ENCODE results near the gene LTN1. TPM values are rescaled to one million over a fixed set of nuclear protein-coding genes. Genes with fewer than 3 reads are reported as not detected.

LTN1 gene
- polyA plus RNA-seq, 3 donors, result 6.0 to 14.0 (median 11.7) TPM

GRCh38 chr21:29008367-29008766 lies 15.7 kb upstream of the LTN1 start:
- Mint-ChIP-seq H3K9me3 (peaks cover 0 to 4% (median 2%) of the 10 kb centered on the region in 7 donors), H3K27ac (no peak overlapping the region), H3K36me3 (peaks cover 8 to 18% of the 10 kb centered on the region in 2 donors), H3K4me3 (no peak overlapping the region), H3K4me1 (no peaks in the 10 kb centered on the region), H3K27me3 (ENCODE audit: low read depth in 3 of 3) (peaks cover 0 to 1% (median 0%) of the 10 kb centered on the region in 3 donors)
- WGBS (ENCODE audit: insufficient coverage), result 100% methylated on average over 1 of the region's 3 CpGs
- TF ChIP-seq CTCF (IDR thresholded peaks at IDR 0.05), result no peak
- Histone ChIP-seq H3K36me3 (replicated peaks in 1 of 2; ENCODE audit: control insufficient read depth in 1 of 2, insufficient read depth in 2 of 2, low read length in 2 of 2) (peaks cover 2 to 4% of the 10 kb centered on the region in 2 donors), H3K9ac (ENCODE audit: insufficient read depth, low read length, poor library complexity, severe bottlenecking) (no peak overlapping the region), H2AFZ (ENCODE audit: insufficient read depth, low read depth, low read length, poor library complexity, severe bottlenecking) (no peak overlapping the region), H3K4me3 (replicated peaks in 1 of 3; ENCODE audit: low read depth in 2 of 3, low read length in 3 of 3) (no peak overlapping the region), H3K4me1 (ENCODE audit: control insufficient read depth in 1 of 2, insufficient read depth in 2 of 2, low read length in 2 of 2) (peaks cover 2 to 3% of the 10 kb centered on the region in 2 donors), H3K27me3 (ENCODE audit: control insufficient read depth in 2 of 2, insufficient read depth in 2 of 2, low read length in 2 of 2) (no peaks in the 10 kb centered on the region), H3K4me2 (replicated peaks; ENCODE audit: extremely low read depth, low read length, poor library complexity, severe bottlenecking) (no peak overlapping the region), H3K79me2 (ENCODE audit: insufficient read depth, low read length) (no peaks in the 10 kb centered on the region), H4K20me1 (ENCODE audit: insufficient read depth, low read length) (no peaks in the 10 kb centered on the region), H3K27ac (ENCODE audit: low read depth in 1 of 2, low read length in 2 of 2) (no peak overlapping the region), H3K9me3 (replicated peaks in 1 of 2; ENCODE audit: control insufficient read depth in 1 of 2, insufficient read depth in 1 of 2, low read length in 2 of 2) (no peaks in the 10 kb centered on the region)
- DNase-seq, result no peak
- intact Hi-C loops (cut with micrococcal nuclease), result no loop called here

GRCh38 chr21:29007810-29008209 lies 15.1 kb upstream of the LTN1 start:
- H3K9me3 Mint-ChIP-seq, result peaks cover 0 to 4% (median 2%) of the 10 kb centered on the region in 7 donors
- Histone ChIP-seq H3K27ac (ENCODE audit: low read depth in 1 of 2, low read length in 2 of 2) (no peak overlapping the region), H3K79me2 (ENCODE audit: insufficient read depth, low read length) (no peaks in the 10 kb centered on the region), H3K9ac (ENCODE audit: insufficient read depth, low read length, poor library complexity, severe bottlenecking) (no peak overlapping the region), H4K20me1 (ENCODE audit: insufficient read depth, low read length) (no peaks in the 10 kb centered on the region), H2AFZ (ENCODE audit: insufficient read depth, low read depth, low read length, poor library complexity, severe bottlenecking) (no peak overlapping the region), H3K4me3 (replicated peaks in 1 of 3; ENCODE audit: low read depth in 2 of 3, low read length in 3 of 3) (no peak overlapping the region), H3K4me2 (replicated peaks; ENCODE audit: extremely low read depth, low read length, poor library complexity, severe bottlenecking) (no peak overlapping the region), H3K36me3 (replicated peaks in 1 of 2; ENCODE audit: control insufficient read depth in 1 of 2, insufficient read depth in 2 of 2, low read length in 2 of 2) (peaks cover 2 to 4% of the 10 kb centered on the region in 2 donors), H3K4me1 (ENCODE audit: control insufficient read depth in 1 of 2, insufficient read depth in 2 of 2, low read length in 2 of 2) (peaks cover 5 to 6% of the 10 kb centered on the region in 2 donors), H3K9me3 (replicated peaks in 1 of 2; ENCODE audit: control insufficient read depth in 1 of 2, insufficient read depth in 1 of 2, low read length in 2 of 2) (no peaks in the 10 kb centered on the region), H3K27me3 (ENCODE audit: control insufficient read depth in 2 of 2, insufficient read depth in 2 of 2, low read length in 2 of 2) (no peaks in the 10 kb centered on the region)
- no CpG with 5 or more reads among the region's 3 CpGs for WGBS (ENCODE audit: insufficient coverage)
- no peak for DNase-seq
- intact Hi-C loops (cut with micrococcal nuclease), result no loop called here
- no peak overlapping the region for H3K4me3 Mint-ChIP-seq
- H3K36me3 Mint-ChIP-seq, result peaks cover 8 to 18% of the 10 kb centered on the region in 2 donors
- H3K27me3 Mint-ChIP-seq (ENCODE audit: low read depth in 3 of 3), result peaks cover 0 to 1% (median 0%) of the 10 kb centered on the region in 3 donors
- TF ChIP-seq CTCF (IDR thresholded peaks at IDR 0.05), result no peak
- H3K27ac Mint-ChIP-seq, result no peak overlapping the region
- H3K4me1 Mint-ChIP-seq, result no peaks in the 10 kb centered on the region
